GOT3 (cell line): ENCODE measurements around the gene PLXNA2.

ENCODE experiments used
- DNase-seq: peaks from one replicate; lab custom pipeline; 2025; ENCODE audit warnings: mixed read lengths; lab: John Stamatoyannopoulos, UW

PLXNA2 gene

DNA sequence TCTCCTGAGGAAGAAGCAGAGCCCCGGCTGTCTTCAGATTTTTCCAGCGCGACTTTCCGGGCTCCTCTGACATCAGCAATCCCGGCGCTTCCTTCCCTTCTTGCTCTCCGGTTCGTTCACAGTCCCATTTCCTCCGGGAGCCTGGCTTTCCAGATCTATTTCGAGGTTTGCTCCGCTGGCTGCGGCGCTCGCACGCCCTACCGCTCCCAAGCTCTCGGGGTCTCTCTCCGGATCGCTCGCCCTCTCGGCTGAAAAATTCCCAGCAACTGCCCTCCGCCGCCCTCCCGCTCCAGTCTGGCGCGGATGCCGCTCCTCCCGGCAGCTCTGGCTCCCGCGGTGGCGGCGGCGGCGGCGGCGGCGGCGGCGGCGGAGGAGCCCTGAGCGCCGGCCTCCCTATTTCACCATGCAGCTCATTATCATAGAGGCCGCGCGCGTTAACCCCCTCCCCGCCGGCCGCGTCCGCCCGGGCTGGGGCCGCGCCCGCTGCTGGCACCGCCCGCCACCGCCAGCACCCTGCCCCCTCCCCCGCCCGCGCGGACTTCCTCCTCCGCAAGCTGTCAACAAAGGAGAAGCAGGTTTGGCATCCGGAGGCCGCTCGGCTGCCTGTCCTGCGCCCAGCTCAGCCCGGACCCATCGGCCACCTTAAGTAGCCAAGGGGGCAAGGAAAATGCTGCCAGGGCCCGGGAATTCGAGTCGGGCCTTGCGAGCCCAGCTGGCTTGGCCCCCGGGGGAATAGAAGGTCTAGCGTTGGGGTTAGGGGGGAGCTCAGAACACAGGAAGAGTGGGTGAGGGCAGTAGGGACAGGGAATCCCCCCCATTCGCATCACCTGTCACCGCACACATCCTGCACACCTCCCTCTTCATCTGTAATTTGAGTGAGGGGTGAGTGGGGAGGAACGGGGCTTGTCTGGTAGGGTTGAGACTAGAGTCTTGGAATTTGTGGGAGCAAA lies at the start of gene PLXNA2:
PLXNA2 (minus strand) TSS at position 418 of the 950 bp plus-strand sequence. CDS start 26,462 bp downstream, outside the sequence.
- DNase-seq = no peak

DNA sequence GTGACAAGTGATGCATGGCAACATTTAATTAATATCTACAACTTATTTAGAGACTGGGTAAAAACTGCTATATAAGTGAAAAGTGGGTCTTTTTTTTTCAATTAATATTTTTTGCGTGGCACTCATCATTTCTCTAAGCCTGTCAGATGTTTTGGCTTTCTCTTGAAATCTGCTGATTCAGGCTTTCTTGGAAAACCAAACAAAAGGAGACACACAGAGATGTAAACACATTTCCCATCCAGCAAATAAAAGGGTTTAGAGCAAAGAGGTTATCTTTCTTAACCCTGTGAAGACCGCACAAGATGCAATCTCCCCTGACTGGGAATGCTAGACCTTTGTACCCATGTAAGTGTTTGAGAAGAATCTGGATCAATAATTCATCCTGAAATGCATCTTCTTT lies 48.7 kb upstream of the PLXNA2 start:
- DNase-seq = no peak

DNA sequence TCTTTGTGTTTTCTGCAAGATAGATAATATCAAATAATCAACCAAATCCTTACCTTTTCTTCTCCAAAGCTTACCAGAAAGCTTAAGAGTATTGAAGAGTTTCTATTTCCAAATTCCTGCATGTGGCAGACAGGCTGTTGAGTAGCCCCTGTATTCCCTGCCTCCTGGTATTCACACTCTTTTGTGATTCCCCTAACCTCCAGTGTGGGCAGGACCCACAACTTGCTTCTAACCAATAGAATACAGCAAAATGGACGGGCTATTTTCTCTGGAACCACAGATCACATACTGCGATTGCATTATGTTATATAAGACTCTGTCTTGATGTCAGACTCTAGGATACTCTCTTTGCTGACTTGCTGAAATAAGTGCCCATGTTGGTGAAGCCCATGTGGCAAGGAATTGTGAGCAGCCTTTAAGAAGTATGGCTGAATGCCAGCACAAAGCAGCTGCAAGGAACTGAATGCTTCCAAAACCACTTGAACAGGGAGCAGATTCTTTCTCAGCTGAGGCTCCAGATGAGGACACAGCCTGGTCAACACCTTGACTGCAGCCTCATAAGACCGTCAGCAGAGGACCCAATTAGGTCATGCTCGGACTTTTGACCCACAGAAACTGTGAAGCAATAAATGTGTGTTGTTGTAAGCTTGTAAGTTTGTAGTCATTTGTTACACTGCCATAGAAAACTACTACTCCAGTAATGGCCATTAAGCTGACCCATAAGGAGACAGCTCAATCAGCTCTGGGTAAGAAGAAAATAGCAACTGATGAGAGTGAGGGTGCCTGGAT lies 47.9 kb upstream of the PLXNA2 start:
- no peak for DNase-seq

DNA sequence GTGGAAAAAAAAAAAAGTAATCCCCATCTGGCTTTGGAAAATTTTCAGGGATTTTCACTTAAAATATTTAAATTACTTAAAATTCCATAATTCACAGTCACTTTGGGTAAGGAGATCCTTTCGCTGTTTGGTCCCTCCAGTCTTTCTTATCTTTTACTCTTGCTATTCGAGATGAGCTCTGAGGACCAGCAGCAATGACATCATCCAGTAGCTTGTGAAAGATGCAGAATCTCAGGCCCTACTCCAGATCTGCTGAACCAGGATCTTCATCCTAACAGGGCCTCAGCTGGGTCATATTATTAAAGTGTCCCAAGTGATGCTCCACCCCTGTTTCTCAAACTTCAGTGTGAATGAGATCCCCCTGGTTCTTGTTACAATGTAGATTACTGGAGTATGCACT lies 46.9 kb upstream of the PLXNA2 start:
- no peak for DNase-seq

DNA sequence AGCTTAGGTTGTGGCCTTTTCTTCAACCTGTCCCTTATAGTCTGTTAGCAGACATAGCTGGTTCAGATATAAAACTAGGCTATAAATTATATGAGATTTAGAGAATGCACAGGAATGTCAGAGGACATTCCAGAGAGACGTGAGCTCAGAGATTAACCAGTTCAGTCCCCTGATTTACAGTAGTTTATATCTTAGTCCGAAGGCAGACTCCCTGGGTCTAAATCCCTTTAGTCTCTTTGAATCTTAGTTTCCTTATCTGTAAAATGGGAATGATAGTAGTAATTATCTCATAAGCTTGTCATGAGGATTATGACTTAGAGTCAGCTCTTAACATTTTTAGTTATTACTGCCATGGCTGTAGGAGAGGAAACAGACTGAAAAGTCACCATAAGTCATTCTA lies 45.5 kb upstream of the PLXNA2 start:
- DNase-seq = no peak

DNA sequence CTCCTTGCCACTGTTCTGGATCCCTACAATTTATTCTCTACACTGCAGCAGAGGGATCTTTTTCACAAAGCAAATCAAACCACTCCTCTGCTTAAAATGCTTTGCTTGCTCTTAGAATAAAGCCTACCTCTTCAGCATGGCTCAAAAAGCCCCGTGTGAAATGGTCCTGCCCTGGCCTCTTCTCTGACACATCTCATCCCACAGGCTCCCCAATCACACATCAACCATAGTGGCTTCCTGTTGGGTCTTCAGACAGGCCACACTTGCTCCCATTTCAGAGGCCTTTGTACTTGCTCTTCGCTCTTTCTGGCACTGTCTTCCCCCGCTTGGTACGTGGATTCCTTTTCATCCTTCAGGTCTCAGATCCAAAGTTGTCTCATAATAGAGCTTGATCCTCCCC lies 44.3 kb upstream of the PLXNA2 start:
- no peak for DNase-seq

- no peak for DNase-seq
These were observed 36.7 kb upstream of the PLXNA2 start for GRCh38 chr1:208280681-208281450.

- no peak for DNase-seq
These were observed 35.8 kb upstream of the PLXNA2 start for GRCh38 chr1:208279826-208280588.

DNA sequence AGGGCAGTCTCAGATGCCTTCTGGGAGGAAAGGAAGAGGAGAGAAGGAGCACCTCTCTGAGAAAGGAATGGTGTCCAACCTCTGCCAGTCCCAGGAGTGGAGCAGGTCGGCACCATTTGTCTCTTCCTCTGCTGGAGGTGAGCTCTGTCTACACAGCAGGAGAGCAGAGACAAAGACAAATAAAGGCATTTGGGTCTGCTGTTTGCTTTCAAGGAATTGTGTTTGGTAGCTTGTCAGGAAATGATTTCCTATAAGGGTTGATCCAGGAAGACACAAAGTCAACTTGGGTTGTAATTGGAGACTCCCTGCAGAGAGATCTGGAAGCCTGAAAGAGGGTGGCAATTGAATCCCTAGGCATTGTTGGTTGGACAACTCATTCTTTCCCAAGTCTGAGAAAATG lies 34.5 kb upstream of the PLXNA2 start:
- no peak for DNase-seq

GRCh38 chr1:208276757-208277435 lies 32.7 kb upstream of the PLXNA2 start:
- no peak for DNase-seq

DNA sequence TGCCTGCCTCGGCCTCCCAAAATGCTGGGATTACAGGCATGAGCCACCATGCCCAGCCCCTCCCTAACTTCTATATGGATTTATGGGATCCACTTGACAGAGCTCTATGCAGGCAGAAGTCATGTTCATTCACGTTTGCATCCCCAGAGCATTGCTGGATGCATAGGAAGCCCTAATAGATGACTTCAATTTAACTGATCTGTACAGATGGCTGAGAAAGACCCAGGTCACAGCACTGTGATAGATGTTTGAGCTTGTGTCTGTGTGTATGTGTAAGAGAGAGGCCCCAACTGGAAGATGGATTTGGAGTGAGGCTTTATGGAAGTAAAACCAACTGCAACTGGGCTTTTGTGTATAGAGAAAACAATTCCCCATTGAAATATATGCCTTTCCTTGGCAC lies 30.9 kb upstream of the PLXNA2 start:
- no peak for DNase-seq

- no peak for DNase-seq
These were observed 29.3 kb upstream of the PLXNA2 start for GRCh38 chr1:208273386-208274017.

GRCh38 chr1:208272713-208273112 lies 28.5 kb upstream of the PLXNA2 start:
- no peak for DNase-seq

DNA sequence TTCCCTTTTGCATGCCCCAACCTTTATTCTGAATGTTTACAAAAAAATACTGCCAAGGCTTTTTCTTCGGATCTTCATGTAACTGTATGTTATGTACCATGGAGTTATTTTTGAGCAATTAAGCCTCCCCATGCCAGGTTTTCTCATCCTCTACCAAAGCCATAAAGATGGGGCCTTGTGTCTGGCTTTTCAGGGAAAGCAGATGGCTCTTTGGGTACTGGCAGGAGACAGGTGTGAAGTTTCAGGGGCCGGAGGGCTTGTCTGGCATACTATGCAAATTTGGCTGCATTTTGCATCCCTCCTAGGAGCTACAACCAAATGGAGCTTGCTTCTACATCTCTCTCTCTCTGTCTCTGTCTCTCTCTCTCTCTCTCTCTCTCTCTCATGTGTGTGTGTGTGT lies 28.1 kb upstream of the PLXNA2 start:
- DNase-seq = no peak

- no peak for DNase-seq
These were observed 27.1 kb upstream of the PLXNA2 start for GRCh38 chr1:208271236-208271635.

DNA sequence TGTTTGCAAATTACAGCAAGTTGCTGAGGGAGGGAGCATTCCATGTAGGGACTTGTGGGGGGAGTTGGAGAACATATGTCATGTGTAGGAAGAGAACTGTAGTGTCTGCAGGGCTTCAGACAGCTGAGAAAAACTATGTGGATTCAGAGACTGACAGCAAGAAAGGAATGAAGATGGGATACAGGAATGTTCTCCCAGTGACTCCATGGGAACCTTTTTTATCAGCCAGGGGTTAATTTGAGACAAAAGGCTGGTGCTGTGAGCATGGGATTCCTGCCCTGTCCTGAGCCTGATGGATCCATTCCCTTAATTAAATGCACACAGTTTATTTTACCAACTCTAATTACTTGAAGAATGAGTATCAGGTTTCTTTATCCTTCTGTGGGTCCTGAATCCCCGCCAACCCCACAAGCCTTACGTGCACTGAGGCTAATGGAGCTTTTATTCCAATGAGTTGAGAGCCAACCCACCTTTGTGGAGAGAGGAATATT lies 26.5 kb upstream of the PLXNA2 start:
- DNase-seq = no peak

GRCh38 chr1:208269338-208269666 lies 25.1 kb upstream of the PLXNA2 start:
- no peak for DNase-seq

DNA sequence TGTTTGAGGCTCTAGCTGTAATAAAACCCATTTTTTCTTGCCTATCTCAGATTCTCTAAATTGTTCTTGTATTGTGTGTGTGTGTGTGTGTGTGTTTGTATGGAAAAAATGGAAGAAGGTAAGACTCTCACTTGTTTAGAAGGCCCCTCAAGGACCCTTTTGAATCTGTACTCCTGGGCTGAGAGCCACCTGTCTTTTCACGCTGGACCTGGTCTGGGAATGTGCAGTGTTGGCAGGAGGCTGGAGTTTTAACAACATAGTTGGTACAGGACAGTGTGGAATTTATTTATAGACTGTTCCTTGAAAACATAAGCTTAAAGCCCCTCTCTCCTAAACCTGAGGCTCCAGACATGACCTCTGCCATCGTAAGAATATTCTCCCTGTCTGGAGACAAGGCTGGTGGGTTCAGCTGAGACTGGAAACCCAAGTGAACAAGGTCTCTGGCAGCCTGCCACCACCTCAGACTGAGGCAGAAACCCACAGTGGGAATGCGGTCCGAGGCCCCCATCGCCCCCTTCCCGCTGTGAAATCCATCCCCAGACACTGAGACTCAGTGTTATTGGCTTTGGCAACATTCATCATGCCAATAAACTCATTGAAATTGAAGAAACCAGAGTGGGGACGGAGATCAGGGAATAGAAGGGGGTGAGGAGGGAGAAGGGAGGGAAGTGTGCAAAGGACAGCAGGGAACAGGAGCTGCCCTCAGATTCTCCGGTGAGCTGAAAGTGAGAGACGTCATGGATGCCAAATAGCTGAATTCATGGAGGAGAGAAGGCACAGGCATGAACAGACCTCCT lies 24.6 kb upstream of the PLXNA2 start:
- no peak for DNase-seq

- DNase-seq = no peak
These were observed 21.3 kb upstream of the PLXNA2 start for GRCh38 chr1:208265525-208265924.

DNA sequence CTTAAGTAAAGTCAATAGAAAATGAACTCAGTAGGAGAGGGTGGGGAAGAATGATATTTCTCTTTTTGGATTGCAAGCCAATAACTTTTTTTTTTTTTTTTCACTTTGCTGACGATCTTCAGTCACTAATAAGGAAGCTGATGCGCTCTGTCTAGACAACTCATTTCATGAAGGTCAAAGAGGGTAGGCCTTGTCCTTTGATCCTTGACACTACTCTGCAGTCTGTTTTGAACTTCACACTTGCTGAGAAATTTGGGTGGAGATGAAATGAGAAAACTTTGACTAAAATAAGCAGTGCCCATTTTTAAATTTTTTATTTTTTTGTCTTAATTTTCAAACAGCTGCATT lies 20.9 kb upstream of the PLXNA2 start:
- no peak for DNase-seq
